Measurements from ENCODE around the gene TNKS2.

GRCh38 chr10:91787258-91787657, 11.0 kb upstream of the TNKS2 start:
- TF ChIP-seq POLR2AphosphoS5 (IDR thresholded peaks at IDR 0.05; ENCODE audit: low read depth, low read length), result no peak
- TF ChIP-seq TAF1 (IDR thresholded peaks at IDR 0.05; ENCODE audit: borderline replicate concordance, low read depth, low read length), result no peak
- TF ChIP-seq POLR2A (IDR thresholded peaks at IDR 0.05; ENCODE audit: low read depth, low read length), result no peak

Data from GM12892 (cell line).